Heart left ventricle (tissue), 16 donors: ENCODE results near the gene STAG1. TPM values are rescaled to one million over a fixed set of nuclear protein-coding genes. Genes with fewer than 3 reads are reported as not detected.

Experiments
- ATAC-seq, 4 donors: fragments of 200-7000 bp; cut with Tn5 transposase; one replicate each; pipeline ENCODE4 v1.9.1; 2020 to 2022; ENCODE audit warnings: moderate library complexity in 4 of 4, mild to moderate bottlenecking in 3 of 4, moderate number of reproducible peaks in 1 of 4
- DNase-seq, 5 donors: peaks; one replicate each; pipeline ENCODE4 v3.0.0-alpha.2; 2020
- H3K27ac ChIP-seq, 12 donors: fragments of 200-600 bp; sonication (generic) in 4 of 12; one replicate each; pipeline versions ENCODE4 v1.5.0 to v1.8.0; 2016 to 2022; ENCODE audit warnings: mild to moderate bottlenecking in 2 of 12
- H3K27me3 ChIP-seq, 9 donors: fragments of 200-600 bp; sonication (generic) in 2 of 9; one replicate each; pipeline versions ENCODE4 v1.5.1 to v1.8.0; 2016 to 2022; ENCODE audit warnings: mild to moderate bottlenecking in 3 of 9
- H3K36me3 ChIP-seq, 9 donors: fragments of 200-600 bp; sonication (generic) in 2 of 9; one replicate each; pipeline versions ENCODE4 v1.5.0 to v1.8.0; 2018 to 2022; ENCODE audit warnings: mild to moderate bottlenecking in 2 of 9
- H3K4me1 ChIP-seq, 12 donors: fragments of 200-600 bp; sonication (generic) in 4 of 12; one replicate each; pipeline versions ENCODE4 v1.5.0 to v1.8.0; 2016 to 2022; ENCODE audit warnings: mild to moderate bottlenecking in 3 of 12
- H3K4me3 ChIP-seq, 12 donors: fragments of 200-600 bp; sonication (generic) in 4 of 12; one replicate each; pipeline versions ENCODE4 v1.5.0 to v1.8.0; 2017 to 2022; ENCODE audit warnings: mild to moderate bottlenecking in 9 of 12, moderate library complexity in 4 of 12
- H3K9me3 ChIP-seq, 12 donors: fragments of 200-600 bp; sonication (generic) in 4 of 12; one replicate each; pipeline versions ENCODE4 v1.5.0 to v1.8.0; 2016 to 2022; ENCODE audit warnings: mild to moderate bottlenecking in 1 of 12
- POLR2A ChIP-seq, 2 donors: fragments of 450-650 bp; IDR thresholded peaks; one replicate each; pipeline ENCODE4 v1.6.1; 2017; ENCODE audit warnings: antibody characterized with exemption in 2 of 2, mild to moderate bottlenecking in 2 of 2, moderate library complexity in 2 of 2
- WGBS, 4 donors: extraction: QIAGEN DNeasy Blood & Tissue Kit in 2 of 4; methylation state at CpG; one replicate each; pipeline versions ENCODE4 v1.1.5 to v1.1.7; 2013 to 2018; 5-methylcytosine and 5-hydroxymethylcytosine counted together
- intact Hi-C, 10 donors: fragments of 100-400 bp; cut with DNase I; formaldehyde crosslinking; loops; one replicate each; pipeline versions ENCODE4 v1.11.1 to v1.14.2; 2022
- polyA plus RNA-seq, 2 donors: library from polyadenylated mRNA; stranded (reverse); fragments of 200-250 nt; gene quantifications; one replicate each; pipeline ENCODE4 v1.2.3, GENCODE V29; 2013
- total RNA-seq, 9 donors: library from RNA; depleted of rRNA in 2 of 9; stranded (reverse); fragments of >200 nt in 2 of 9; fragmentation: NEBNext Ultra II Directional in 3 of 9; extraction: Animal tissue kit (Norgen Biotek cat#: 25700) in 3 of 9; gene quantifications; one replicate each; pipeline versions ENCODE4 v1.1.0 to v1.2.4, GENCODE V29; 2016 to 2023
- TF ChIP-seq, protein P1 (sequence below), 12 donors: fragments of 200-600 bp; sonication (generic) in 4 of 12; IDR thresholded peaks; one replicate each; pipeline versions ENCODE4 v1.5.0 to v1.8.0; 2018 to 2022; ENCODE audit warnings: antibody characterized with exemption in 12 of 12, mild to moderate bottlenecking in 5 of 12
- donor health status: ischemic (EF 13 %, LVEDD 7.1; RV severe dilation, severe dysfunction).
- donor health status: healthy with polysubstance abuse.
- donor health status: DM: no; HTN: yes; CAD: no.
- donor health status: DM: no; HTN: no; CAD: no.
- donor health status: ischemic (EF 25% LVEDD 6.9; RV normal size, moderate dysfunction).
- donor health status: ischemic (EF 25% LVEDD 5.7; RV mildly dilated, moderate dysfunction).
- donor health status: healthy.
- donor health status: DM: yes; HTN: yes; CAD: no.
- donor health status: ischemic (EF 35%, LVEDD 5.7; RV mildly dilated, moderate dysfunction).
- donor health status: nonischemic (EF 11% LVEDD 7.7; RV severe dilation, severe dysfunction).
- donor health status: DM: yes; HTN: yes; CAD: no.
- donor health status: PGD.
- donor health status: ischemic (EF 29% LVEDD 5.4; RV normal size, mild dysfunction).
- donor health status: nonischemic (EF 23%, LVEDD 6.1; RV moderate dilation, normal function).

The STAG1 gene
- total and polyA plus RNA-seq, 11 donors, result 7.2 to 23.4 (median 19.8) TPM

DNA sequence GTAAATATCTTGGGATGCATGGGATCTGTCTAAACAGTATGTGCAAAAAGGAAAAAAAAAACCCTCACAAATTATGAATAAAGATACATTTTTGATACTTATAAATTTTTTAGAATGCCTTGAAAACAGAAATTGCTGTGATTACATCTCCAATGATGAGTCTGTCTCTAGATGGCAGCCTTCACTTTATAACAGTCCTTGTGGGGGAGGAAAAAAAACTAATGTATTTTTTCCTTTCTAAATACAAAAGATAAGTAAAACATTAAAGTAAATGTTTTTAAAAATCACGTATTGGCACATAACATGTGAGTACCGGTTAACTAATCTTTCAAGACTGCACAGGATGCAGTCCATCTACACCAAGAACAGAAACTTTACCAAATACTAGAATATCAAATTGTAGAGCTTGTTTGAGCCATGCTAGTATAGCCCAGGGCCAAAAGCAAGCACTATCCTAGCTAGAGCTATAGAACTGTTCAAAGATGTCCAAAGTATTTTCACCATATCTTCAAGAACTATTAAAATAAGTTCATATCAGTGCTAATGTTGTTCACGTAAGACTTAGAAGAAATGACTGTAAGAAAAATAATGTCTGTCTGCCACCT lies 206.4 kb downstream of the STAG1 start:
- Histone ChIP-seq H3K4me3 (no peak overlapping the region), H3K36me3 (peaks cover 0 to 5% (median 0%) of the 10 kb centered on the region in 9 donors), H3K4me1 (peaks cover 0 to 13% (median 0%) of the 10 kb centered on the region in 12 donors), H3K27me3 (no peaks in the 10 kb centered on the region), H3K27ac (no peak overlapping the region), H3K9me3 (no peaks in the 10 kb centered on the region)
- WGBS, 4 donors, result 68 to 76% (median 75%) methylated on average over 3 of the region's 3 CpGs
- TF ChIP-seq, protein P1, sequence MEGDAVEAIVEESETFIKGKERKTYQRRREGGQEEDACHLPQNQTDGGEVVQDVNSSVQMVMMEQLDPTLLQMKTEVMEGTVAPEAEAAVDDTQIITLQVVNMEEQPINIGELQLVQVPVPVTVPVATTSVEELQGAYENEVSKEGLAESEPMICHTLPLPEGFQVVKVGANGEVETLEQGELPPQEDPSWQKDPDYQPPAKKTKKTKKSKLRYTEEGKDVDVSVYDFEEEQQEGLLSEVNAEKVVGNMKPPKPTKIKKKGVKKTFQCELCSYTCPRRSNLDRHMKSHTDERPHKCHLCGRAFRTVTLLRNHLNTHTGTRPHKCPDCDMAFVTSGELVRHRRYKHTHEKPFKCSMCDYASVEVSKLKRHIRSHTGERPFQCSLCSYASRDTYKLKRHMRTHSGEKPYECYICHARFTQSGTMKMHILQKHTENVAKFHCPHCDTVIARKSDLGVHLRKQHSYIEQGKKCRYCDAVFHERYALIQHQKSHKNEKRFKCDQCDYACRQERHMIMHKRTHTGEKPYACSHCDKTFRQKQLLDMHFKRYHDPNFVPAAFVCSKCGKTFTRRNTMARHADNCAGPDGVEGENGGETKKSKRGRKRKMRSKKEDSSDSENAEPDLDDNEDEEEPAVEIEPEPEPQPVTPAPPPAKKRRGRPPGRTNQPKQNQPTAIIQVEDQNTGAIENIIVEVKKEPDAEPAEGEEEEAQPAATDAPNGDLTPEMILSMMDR (IDR thresholded peaks at IDR 0.05), result peak in 8 of 12 donors; percentile 14 to 44 (median 30)
- no peak for TF ChIP-seq POLR2A (IDR thresholded peaks at IDR 0.05)
- DNase-seq (no peak), ATAC-seq (no peak)
- intact Hi-C loops, result loop anchor here in 3 of 10 donors (5.0 to 10.0 kb wide), 3 partner anchors 207 to 469 kb away; partner anchors contain the start of gene STAG1 (in 2 of the 3)

DNA sequence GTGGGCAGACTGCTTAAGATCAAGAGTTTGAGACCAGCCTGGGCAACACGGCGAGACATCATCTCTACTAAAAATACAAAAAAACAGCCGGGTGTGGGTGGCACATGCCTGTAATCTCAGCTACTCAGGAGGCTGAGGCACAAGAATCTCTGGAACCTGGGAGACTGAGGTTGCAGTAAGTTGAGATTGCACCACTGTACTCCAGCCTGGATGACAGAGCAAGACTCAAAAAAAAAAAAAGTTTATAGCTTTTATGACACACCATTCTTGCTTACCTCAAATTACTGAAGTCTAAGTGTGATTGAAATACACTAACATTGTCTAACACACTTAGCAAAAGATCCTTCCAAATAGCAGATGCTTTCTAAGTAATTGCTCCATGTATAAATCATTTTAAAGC lies 207.6 kb downstream of the STAG1 start:
- TF ChIP-seq, protein P1 (IDR thresholded peaks at IDR 0.05), result no peak
- TF ChIP-seq POLR2A (IDR thresholded peaks at IDR 0.05), result no peak

DNA sequence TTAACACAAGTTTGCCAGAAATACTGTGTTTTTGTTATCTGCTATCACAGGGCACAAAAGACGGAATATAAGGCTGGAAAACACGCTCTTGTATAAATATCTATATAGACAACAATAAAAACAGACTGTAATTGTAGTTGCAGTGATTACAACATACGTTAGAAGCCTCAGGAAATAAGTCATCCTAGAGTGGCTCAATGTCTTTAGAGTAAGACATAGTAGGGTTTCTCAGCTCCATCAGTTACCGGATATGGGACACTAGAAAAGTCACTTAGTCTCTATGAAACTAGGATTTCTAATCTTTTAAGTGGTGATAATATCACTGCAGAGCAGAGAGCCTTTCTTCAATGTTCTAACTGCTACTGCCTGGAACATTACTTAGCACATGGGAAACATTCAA lies 208.8 kb downstream of the STAG1 start:
- ATAC-seq (peak in 2 of 4 donors; percentile 32 to 55), DNase-seq (no peak)
- Histone ChIP-seq H3K9me3 (no peaks in the 10 kb centered on the region), H3K27me3 (no peaks in the 10 kb centered on the region), H3K4me1 (peaks cover 0 to 13% (median 0%) of the 10 kb centered on the region in 12 donors), H3K27ac (no peak overlapping the region), H3K36me3 (no peaks in the 10 kb centered on the region), H3K4me3 (no peak overlapping the region)
- intact Hi-C loops, result loop anchor here in 2 of 10 donors (10.0 kb wide), 2 partner anchors 211 to 471 kb away; partner anchors contain the start of gene STAG1 (in 1 of the 2)
- 74 to 78% (median 75%) methylated on average over 4 of the region's 4 CpGs for WGBS, 4 donors
- TF ChIP-seq POLR2A (IDR thresholded peaks at IDR 0.05), result no peak
- TF ChIP-seq, protein P1 (IDR thresholded peaks at IDR 0.05), result no peak

More for the DNA sequence above, 207.6 kb downstream of the STAG1 start:
- H3K27me3 ChIP-seq, result no peaks in the 10 kb centered on the region
- ATAC-seq (no peak), DNase-seq (no peak)
- no peak overlapping the region for H3K27ac ChIP-seq
- no peak overlapping the region for H3K4me3 ChIP-seq
- intact Hi-C loops, result loop anchor here in 2 of 10 donors (10.0 kb wide), 2 partner anchors 210 to 470 kb away; partner anchors contain the start of gene STAG1 (in 1 of the 2)
- H3K9me3 ChIP-seq, result no peaks in the 10 kb centered on the region
- peaks cover 0 to 13% (median 0%) of the 10 kb centered on the region in 12 donors for H3K4me1 ChIP-seq
- WGBS, 4 donors, result 86 to 99% (median 94%) methylated on average over 3 of the region's 3 CpGs
- peaks cover 0 to 5% (median 0%) of the 10 kb centered on the region in 9 donors for H3K36me3 ChIP-seq

DNA sequence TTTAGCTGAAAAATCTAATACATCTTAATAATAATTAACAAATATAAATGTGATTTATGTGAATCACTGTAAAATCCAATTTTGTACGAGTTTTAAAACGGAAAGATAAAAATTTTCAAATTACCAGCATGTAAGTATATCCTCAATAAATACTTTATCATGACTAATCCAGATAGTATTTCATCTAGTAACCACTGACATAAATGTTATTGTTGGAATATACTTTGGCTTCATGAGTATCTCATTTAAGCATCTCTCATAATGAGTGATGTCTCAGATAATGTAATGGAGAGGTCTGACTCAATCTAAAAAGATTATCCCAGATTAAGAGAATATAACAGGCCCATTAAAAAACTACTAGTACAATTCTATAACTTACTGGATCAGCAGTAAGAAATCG lies 216.3 kb downstream of the STAG1 start:
- ATAC-seq (no peak), DNase-seq (no peak)
- no peaks in the 10 kb centered on the region for H3K27me3 ChIP-seq
- no peak overlapping the region for H3K27ac ChIP-seq
- H3K4me1 ChIP-seq, result no peaks in the 10 kb centered on the region
- WGBS, 4 donors, result 95 to 98% (median 97%) methylated on average over 3 of the region's 3 CpGs
- no peaks in the 10 kb centered on the region for H3K36me3 ChIP-seq
- intact Hi-C loops, result no loop called here
- peaks cover 0 to 25% (median 9%) of the 10 kb centered on the region in 12 donors for H3K9me3 ChIP-seq
- TF ChIP-seq POLR2A (IDR thresholded peaks at IDR 0.05), result no peak
- TF ChIP-seq, protein P1 (IDR thresholded peaks at IDR 0.05), result no peak
- no peak overlapping the region for H3K4me3 ChIP-seq
